ENCODE data around the gene EPN2.

DNA sequence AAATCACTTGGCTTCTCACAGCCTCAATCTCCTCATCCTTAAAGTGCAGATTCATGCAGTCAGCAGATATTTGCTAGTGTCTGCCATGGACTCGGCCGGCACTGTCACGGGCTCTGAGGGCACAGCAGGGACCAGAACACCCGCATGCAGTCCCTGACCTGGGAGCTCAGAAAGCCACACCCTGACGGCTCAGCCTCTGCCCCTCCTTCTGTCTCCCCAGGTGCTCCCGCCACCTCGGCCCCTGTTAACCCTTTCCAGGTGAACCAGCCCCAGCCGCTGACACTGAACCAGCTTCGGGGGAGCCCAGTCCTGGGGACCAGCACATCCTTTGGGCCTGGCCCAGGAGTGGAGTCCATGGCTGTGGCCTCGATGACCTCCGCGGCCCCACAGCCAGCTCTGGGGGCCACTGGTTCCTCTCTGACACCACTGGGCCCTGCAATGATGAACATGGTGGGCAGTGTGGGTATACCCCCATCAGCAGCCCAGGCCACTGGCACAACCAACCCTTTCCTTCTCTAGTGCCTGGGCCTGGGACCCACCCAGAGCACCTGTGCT lies 96.6 kb downstream of the EPN2 start:
- TF ChIP-seq, protein P1, sequence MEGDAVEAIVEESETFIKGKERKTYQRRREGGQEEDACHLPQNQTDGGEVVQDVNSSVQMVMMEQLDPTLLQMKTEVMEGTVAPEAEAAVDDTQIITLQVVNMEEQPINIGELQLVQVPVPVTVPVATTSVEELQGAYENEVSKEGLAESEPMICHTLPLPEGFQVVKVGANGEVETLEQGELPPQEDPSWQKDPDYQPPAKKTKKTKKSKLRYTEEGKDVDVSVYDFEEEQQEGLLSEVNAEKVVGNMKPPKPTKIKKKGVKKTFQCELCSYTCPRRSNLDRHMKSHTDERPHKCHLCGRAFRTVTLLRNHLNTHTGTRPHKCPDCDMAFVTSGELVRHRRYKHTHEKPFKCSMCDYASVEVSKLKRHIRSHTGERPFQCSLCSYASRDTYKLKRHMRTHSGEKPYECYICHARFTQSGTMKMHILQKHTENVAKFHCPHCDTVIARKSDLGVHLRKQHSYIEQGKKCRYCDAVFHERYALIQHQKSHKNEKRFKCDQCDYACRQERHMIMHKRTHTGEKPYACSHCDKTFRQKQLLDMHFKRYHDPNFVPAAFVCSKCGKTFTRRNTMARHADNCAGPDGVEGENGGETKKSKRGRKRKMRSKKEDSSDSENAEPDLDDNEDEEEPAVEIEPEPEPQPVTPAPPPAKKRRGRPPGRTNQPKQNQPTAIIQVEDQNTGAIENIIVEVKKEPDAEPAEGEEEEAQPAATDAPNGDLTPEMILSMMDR (optimal IDR thresholded peaks at IDR 0.05 in 1 of 3, IDR thresholded peaks at IDR 0.05 in 1 of 3, conservative IDR thresholded peaks at IDR 0.05 in 1 of 3; ENCODE audit: extremely low read depth in 1 of 3, insufficient read depth in 2 of 3, low read length in 3 of 3) = no peak
- TF ChIP-seq EZH2 (IDR thresholded peaks at IDR 0.05; ENCODE audit: low read length) = no peak

Data from keratinocyte (primary cell).